ENCODE results near the gene SWAP70.
A peak's percentile ranks its signal among the peaks of the same experiment; 100 is the strongest.
"Not testable (repeated sequence)": the region's sequence is repeated elsewhere in the genome, so short reads cannot be mapped to it uniquely, and the experiment has no call there.

Gene SWAP70

GRCh38 chr11:9663699-9664275, at the start of gene SWAP70:
Gene SWAP70 (plus strand): TSS chr11:9664077. CDS start chr11:9664180, 103 bp downstream.
- peak; percentile 54 to 59 for DNase-seq (ENCODE audit: low read depth in 2 of 2)

- DNase-seq (ENCODE audit: low read depth in 2 of 2), result no peak
These were observed 48.8 kb upstream of the SWAP70 start for GRCh38 chr11:9615031-9615451.

DNA sequence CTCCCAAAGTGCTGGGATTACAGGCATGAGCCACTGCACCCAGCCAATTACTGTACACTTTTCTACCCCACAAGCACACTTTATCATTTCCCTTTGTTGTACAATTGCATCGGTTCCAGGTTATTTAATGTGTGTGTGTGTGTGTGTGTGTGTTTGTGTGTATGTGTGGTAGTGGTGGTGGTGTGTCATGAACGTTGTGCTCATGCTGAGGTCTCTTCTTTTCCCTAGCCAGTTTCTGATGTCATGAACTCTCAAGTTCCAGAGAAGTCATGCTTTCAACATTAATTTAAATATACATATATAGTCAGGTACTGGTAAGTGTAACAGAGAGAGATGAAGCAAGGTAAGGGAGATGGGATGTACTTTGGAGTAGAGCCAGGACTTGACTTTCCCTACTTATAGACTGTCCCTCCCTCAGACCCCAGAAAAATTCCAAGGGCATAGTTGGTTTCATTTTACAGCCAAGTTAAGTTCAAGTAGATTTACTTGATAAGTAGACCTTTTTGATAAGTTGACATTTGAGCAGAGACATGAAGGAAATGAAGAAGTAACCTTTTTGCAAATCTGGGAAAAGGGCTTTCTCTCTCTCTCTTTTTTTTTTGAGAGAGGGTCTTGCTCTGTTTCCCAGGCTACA, 47.7 kb upstream of the SWAP70 start:
- DNase-seq (ENCODE audit: low read depth in 2 of 2), result no peak

- no peak for DNase-seq (ENCODE audit: low read depth in 2 of 2)
These were observed 47.0 kb upstream of the SWAP70 start for GRCh38 chr11:9616858-9617257.

GRCh38 chr11:9617940-9618339, 45.9 kb upstream of the SWAP70 start:
- DNase-seq (ENCODE audit: low read depth in 2 of 2), result no peak

DNA sequence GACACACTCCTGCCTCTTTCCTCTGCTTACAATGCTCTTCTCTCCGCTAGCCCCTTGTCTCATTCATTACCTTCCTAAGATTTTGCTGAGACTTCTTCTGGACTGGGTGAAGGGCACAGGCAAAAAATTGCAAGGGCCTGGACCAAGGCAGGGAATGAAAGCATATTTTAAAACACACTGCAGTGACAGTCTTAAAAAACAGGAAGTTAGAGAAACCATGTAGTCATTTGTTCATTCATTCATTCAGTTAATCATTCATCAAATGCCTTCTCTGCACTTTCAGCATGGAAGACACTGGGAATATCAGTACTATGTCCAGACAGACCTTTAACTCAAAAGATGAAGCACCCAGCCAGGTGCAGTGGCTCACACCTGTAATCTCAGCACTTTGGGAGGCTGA, 44.9 kb upstream of the SWAP70 start:
- no peak for DNase-seq (ENCODE audit: low read depth in 2 of 2)

- DNase-seq (ENCODE audit: low read depth in 2 of 2), result no peak
These were observed 43.9 kb upstream of the SWAP70 start for GRCh38 chr11:9619971-9620370.

DNA sequence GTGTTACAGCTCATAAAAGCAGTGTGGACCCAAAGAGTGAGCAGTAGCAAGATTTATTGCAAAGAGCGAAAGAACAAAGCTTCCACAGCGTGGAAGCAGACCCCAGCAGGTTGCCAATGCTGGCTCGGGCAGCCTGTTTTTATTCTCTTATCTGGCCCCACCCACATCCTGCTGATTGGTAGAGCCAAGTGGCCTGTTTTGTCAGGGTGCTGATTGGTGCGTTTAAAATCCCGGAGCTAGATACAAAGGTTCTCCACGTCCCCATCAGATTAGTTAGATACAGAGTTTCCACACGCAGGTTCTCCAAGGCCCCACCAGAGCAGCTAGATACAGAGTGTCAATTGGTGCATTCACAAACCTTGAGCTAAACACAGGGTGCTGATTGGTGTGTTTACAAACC, 41.5 kb upstream of the SWAP70 start:
- not testable (repeated sequence) for DNase-seq (ENCODE audit: low read depth in 2 of 2)

GRCh38 chr11:9623053-9623452, 40.8 kb upstream of the SWAP70 start:
- not testable (repeated sequence) for DNase-seq (ENCODE audit: low read depth in 2 of 2)

DNA sequence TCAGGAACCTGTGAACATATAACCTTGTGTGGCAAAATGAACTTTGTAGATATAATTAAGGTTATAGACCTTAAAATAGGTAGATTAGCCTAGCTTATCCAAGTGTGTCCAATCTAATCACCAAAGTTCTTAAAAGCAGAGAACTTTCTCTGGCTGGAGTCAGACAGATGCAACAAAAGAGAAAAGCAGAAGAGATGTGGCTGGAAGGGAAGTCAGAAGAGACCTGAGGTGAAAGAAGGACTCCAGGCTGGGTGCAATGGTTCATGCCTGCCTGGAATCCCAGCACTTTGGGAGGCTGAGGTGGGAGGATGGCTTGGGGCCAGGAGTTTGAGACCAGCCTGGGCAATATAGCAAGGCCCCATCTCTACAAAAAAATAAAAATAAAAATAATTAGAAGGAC, 39.4 kb upstream of the SWAP70 start:
- no peak for DNase-seq (ENCODE audit: low read depth in 2 of 2)

DNA sequence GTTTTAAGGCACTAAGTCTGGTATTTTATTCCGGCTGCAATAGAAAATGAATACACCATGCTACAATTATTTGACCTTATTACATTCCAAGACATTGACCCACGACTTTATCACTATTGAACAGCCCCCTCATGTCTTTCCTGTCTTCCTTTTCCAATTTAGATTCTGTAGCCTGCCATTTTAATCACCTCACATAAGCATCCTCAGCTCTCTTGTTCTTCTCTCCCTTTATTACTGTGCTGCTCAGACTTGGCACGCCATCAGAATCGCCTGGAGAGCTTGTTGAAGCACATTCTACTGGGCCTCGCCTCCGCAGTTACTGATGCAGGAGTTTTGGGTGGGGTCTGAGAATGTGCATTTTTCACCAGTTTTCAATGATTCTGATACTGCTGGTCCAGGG, 38.7 kb upstream of the SWAP70 start:
- no peak for DNase-seq (ENCODE audit: low read depth in 2 of 2)

GRCh38 chr11:9625728-9626127, 38.1 kb upstream of the SWAP70 start:
- no peak for DNase-seq (ENCODE audit: low read depth in 2 of 2)

DNA sequence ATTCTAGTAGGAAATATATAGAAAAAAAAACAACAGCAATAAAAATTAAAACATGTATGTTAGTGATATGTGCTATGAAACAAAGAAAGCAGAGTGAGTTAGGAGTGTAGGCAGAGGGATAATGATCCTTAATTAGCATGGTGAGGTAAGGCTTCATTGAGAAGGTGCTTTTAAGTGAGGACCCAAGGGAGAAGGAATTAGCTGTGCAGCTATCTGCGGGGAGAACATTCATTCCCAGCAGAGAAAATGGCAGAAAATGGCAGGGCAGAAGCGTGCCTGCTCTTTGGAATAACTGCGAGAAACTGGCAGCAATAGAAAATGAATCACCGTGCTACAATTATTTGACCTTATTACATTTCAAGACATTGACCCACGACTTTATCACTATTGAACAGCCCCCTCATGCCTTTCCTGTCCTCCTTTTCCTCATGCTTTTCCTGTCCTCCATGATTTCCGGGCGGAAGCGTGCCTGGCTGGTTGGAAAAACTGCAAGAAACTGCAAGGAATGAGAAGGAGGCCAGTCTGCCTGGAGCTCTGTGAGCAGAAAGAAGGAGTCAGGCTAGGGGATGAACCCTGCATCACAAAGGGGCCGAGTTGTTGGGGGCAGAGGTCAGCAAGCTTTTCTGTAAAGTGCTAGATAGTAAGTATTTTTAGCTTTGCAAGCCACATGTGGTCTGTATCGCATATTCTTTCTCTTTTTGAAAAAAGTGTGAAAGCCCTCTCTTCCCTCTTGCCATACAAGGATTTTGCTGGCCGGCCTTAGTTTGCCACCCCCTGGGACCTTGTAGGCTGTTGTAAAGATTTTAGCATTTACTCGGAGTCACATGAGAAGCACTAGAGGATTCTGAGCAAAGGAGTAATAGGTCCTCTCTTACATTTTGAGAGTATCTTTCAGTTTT, 37.1 kb upstream of the SWAP70 start:
- no peak for DNase-seq (ENCODE audit: low read depth in 2 of 2)

DNA sequence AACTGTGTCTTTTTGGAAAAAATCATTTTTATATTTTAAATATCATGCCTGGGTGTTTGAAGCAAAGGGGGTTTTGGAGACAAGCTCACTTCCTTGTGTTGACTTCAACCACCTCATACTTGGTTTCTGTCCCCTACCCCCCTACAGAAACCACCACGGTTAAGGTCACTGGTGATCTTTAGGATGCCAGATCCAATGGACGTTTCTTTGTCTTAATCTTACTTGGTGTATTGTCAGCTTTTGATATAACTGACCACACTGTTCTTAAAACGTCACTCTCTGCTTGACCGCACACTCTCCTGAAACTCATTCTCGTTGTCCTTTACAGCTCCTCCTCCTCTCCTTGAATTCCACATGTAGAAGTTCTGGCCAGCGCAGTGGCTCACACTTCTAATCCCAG, 34.8 kb upstream of the SWAP70 start:
- DNase-seq (ENCODE audit: low read depth in 2 of 2), result no peak

DNA sequence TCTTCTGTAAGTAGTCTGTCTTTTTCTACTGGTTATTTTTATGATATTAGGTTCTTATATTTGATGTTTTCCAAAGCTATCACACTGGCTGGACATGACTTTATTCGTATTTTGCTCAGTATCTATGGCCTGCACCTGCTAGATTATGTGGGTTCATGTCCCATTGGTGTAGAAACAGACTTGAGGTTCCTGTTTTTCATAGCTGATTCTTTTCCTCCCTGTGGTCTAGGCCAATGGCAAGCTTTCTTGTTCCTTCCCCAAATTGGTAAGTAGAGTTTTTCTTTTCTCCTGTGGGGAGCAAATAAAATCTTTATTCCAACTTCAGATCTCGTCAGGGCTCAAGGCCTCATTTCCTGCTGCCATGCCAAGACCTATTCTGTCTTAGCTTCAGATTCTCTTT, 30.2 kb upstream of the SWAP70 start:
- no peak for DNase-seq (ENCODE audit: low read depth in 2 of 2)

- no peak for DNase-seq (ENCODE audit: low read depth in 2 of 2)
These were observed 27.2 kb upstream of the SWAP70 start for GRCh38 chr11:9636691-9637090.

DNA sequence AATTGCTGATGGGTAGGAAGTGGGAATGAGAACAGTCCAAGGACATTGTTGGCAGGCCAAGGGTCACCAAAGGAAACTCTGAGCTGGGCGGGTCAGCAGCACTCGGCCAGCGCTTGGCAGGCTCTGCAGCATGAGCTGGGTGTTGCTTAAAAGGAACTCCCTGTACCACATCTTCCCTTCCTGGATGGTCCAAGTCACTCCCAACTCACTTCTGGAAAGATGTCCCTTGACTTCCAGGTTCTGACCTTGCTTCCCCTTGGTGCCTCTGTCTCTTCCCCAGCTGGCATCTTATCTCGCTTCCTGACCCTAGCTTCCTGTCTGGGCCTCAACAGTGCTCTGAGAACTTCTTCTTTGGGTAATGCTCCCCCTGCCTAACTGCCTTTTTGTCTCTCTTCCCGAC, 24.8 kb upstream of the SWAP70 start:
- no peak for DNase-seq (ENCODE audit: low read depth in 2 of 2)

- no peak for DNase-seq (ENCODE audit: low read depth in 2 of 2)
These were observed 23.9 kb upstream of the SWAP70 start for GRCh38 chr11:9639985-9640384.

DNA sequence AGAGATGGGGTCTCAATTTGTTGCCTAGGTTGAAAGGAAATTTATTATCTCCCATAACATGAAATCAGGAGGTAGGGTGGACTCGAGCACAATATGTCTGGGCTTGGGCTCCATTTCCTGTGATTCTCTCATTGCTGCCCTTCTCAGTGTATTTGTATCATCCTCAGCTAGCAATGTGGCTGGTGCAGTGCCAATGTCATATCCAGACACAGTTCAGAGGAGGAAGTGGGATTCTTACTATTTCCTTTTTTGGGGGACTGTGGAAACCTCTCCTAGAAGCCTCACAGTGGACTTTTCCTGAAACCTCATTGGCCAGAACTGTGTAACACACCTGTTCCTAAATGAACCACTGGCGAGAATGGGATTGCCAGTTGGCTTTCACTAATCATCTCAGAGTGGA, 21.0 kb upstream of the SWAP70 start:
- no peak for DNase-seq (ENCODE audit: low read depth in 2 of 2)

GRCh38 chr11:9643751-9644150, 20.1 kb upstream of the SWAP70 start:
- no peak for DNase-seq (ENCODE audit: low read depth in 2 of 2)

DNA sequence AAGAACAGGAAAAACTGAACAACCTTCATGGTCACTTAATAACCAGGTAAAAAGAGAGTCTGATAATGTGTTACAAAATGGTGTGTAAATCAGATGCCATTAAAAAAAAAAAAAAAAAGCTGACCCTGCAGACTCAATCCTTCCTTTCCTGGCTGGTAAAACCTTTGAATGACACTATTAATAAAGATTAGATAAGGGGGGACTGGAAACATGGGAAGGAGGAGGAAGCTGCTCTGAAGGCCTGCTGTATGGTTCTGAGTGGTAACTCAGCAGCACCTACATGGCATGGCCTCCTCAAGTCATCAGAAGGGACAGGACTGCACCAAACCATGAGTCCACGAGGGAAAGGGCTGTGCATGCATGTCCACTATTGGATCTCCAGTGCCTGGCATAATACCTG, 18.0 kb upstream of the SWAP70 start:
- DNase-seq (ENCODE audit: low read depth in 2 of 2), result no peak

- no peak for DNase-seq (ENCODE audit: low read depth in 2 of 2)
These were observed 17.6 kb upstream of the SWAP70 start for GRCh38 chr11:9646324-9646723.

DNA sequence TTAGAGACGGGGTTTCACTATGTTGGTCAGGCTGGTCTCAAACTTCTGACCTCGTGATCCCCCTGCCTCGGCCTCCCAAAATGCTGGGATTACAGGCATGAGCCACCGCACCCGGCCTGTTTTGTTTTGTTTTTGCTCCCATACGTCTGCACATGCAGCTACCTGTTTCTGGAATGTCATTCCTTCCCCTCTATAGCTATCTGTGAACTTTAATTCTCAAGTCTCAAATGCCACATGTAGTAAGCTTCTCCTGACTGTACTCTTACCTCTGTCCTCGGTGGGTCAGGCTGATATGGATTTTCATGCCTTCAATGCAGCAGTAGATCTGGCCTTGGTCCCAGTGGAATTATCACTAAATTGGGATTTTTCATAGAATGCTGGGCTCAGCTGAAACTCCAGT, 12.4 kb upstream of the SWAP70 start:
- no peak for DNase-seq (ENCODE audit: low read depth in 2 of 2)
